Esophagus muscularis mucosa (tissue), 4 donors: ENCODE measurements around the gene KCNS1. TPM values are rescaled to one million over a fixed set of nuclear protein-coding genes. Genes with fewer than 3 reads are reported as not detected.

Source experiments
- DNase-seq: peaks from one replicate; pipeline ENCODE4 v3.0.0-alpha.2; 2017; ENCODE audit errors: extremely low spot score
- H3K27ac ChIP-seq, 4 donors: fragments of 200-600 bp; sonication (generic); replicated peaks in 1 of 4; 1 replicate in 3 of 4; 2 replicates in 1 of 4; pipeline ENCODE4 v1.5.1; 2016 to 2019; ENCODE audit warnings: mild to moderate bottlenecking in 1 of 4
- H3K27me3 ChIP-seq, 4 donors: fragments of 200-600 bp; sonication (generic); one replicate each; pipeline versions ENCODE4 v1.5.1 to v1.6.0; 2016 to 2019
- H3K36me3 ChIP-seq, 4 donors: fragments of 200-600 bp; sonication (generic); one replicate each; pipeline ENCODE4 v1.5.1; 2016 to 2019
- H3K4me1 ChIP-seq, 4 donors: fragments of 200-600 bp; sonication (generic); one replicate each; pipeline ENCODE4 v1.5.1; 2016 to 2019
- H3K4me3 ChIP-seq, 4 donors: fragments of 200-600 bp; sonication (generic); 1 replicate in 2 of 4; 2 replicates in 2 of 4; pipeline ENCODE4 v1.5.1; 2016 to 2019; ENCODE audit warnings: mild to moderate bottlenecking in 4 of 4, moderate library complexity in 1 of 4
- H3K9me3 ChIP-seq, 4 donors: fragments of 200-600 bp; sonication (generic); 1 replicate in 3 of 4; 2 replicates in 1 of 4; pipeline ENCODE4 v1.5.1; 2016 to 2019
- CTCF ChIP-seq, 3 experiments: fragments of 200-600 bp in 2 of 3; fragments of 450-650 bp in 1 of 3; sonication (generic) in 2 of 3; IDR thresholded peaks; one replicate each; pipeline ENCODE4 v1.5.1; 2017 to 2019; ENCODE audit warnings: antibody characterized with exemption in 3 of 3, mild to moderate bottlenecking in 2 of 3, moderate library complexity in 1 of 3
- EP300 ChIP-seq: sonication (generic); formaldehyde crosslinking; IDR thresholded peaks from one replicate; pipeline ENCODE4 v1.6.1; 2017; ENCODE audit warnings: antibody characterized with exemption
- POLR2A ChIP-seq: fragments of 450-650 bp; IDR thresholded peaks from one replicate; pipeline ENCODE4 v1.6.1; 2017; ENCODE audit warnings: antibody characterized with exemption, moderate library complexity, mild to moderate bottlenecking, low read depth
- POLR2AphosphoS5 ChIP-seq, 2 donors: sonication (generic); formaldehyde crosslinking; IDR thresholded peaks; one replicate each; pipeline ENCODE4 v1.6.1; 2017; ENCODE audit warnings: antibody characterized with exemption in 2 of 2
- WGBS: methylation state at CpG from one replicate; pipeline ENCODE4 v1.1.5; 2018; 5-methylcytosine and 5-hydroxymethylcytosine counted together
- intact Hi-C: fragments of 100-400 bp; cut with DNase I; formaldehyde crosslinking; loops from one replicate; pipeline ENCODE4 v1.15.1; 2023
- total RNA-seq, 4 donors: library from RNA; depleted of rRNA; stranded (reverse); fragments of >200 nt; gene quantifications; one replicate each; pipeline versions ENCODE4 v1.1.0 to v1.2.1, GENCODE V29; 2016

The KCNS1 gene
- total RNA-seq, 4 donors from 2014 or later = 0.17 TPM; not detected in 3

GRCh38 chr20:45083127-45083526 lies 17.8 kb downstream of the KCNS1 start:
- no peak for DNase-seq
- Histone ChIP-seq H3K27ac (no peak overlapping the region), H3K4me1 (no peaks in the 10 kb centered on the region), H3K36me3 (peaks cover 0 to 52% (median 23%) of the 10 kb centered on the region in 4 donors), H3K27me3 (no peaks in the 10 kb centered on the region), H3K4me3 (no peak overlapping the region), H3K9me3 (peaks cover 0 to 8% (median 3%) of the 10 kb centered on the region in 4 donors)
- intact Hi-C loops = no loop called here
- WGBS = 94% methylated on average over 1 of the region's 1 CpG
- TF ChIP-seq CTCF (IDR thresholded peaks at IDR 0.05) = no peak

GRCh38 chr20:45082468-45082867 lies 18.5 kb downstream of the KCNS1 start:
- DNase-seq = no peak
- Histone ChIP-seq H3K4me1 (no peaks in the 10 kb centered on the region), H3K36me3 (peaks cover 2 to 56% (median 27%) of the 10 kb centered on the region in 4 donors), H3K27ac (no peak overlapping the region), H3K9me3 (peaks cover 0 to 8% (median 3%) of the 10 kb centered on the region in 4 donors), H3K27me3 (no peaks in the 10 kb centered on the region), H3K4me3 (no peak overlapping the region)
- no peak for TF ChIP-seq POLR2AphosphoS5 (IDR thresholded peaks at IDR 0.05)
- TF ChIP-seq CTCF (IDR thresholded peaks at IDR 0.05) = no peak
- no peak for TF ChIP-seq EP300
- no peak for TF ChIP-seq POLR2A
- intact Hi-C loops = no loop called here
- 100% methylated on average over 3 of the region's 3 CpGs for WGBS

- TF ChIP-seq EP300 (no peak), POLR2A (no peak), CTCF (IDR thresholded peaks at IDR 0.05) (no peak), POLR2AphosphoS5 (IDR thresholded peaks at IDR 0.05) (no peak)
- intact Hi-C loops = no loop called here
- DNase-seq = no peak
- Histone ChIP-seq H3K36me3 (peaks cover 16 to 66% (median 42%) of the 10 kb centered on the region in 4 donors), H3K4me1 (no peaks in the 10 kb centered on the region), H3K4me3 (no peak overlapping the region), H3K9me3 (peaks cover 0 to 8% (median 3%) of the 10 kb centered on the region in 4 donors), H3K27ac (no peak overlapping the region), H3K27me3 (no peaks in the 10 kb centered on the region)
- WGBS = 75% methylated on average over 5 of the region's 5 CpGs
Observed at GRCh38 chr20:45080867-45081624, 19.9 kb downstream of the KCNS1 start.

- Histone ChIP-seq H3K9me3 (peaks cover 0 to 7% (median 1%) of the 10 kb centered on the region in 4 donors), H3K27me3 (no peaks in the 10 kb centered on the region), H3K36me3 (peaks cover 30 to 79% (median 54%) of the 10 kb centered on the region in 4 donors), H3K4me1 (no peaks in the 10 kb centered on the region), H3K4me3 (no peak overlapping the region), H3K27ac (no peak overlapping the region)
- WGBS = 93% methylated on average over 3 of the region's 3 CpGs
- TF ChIP-seq CTCF (IDR thresholded peaks at IDR 0.05) (no peak), POLR2A (no peak), EP300 (no peak)
- intact Hi-C loops = no loop called here
- DNase-seq = no peak
Observed at GRCh38 chr20:45077559-45077958, 23.4 kb downstream of the KCNS1 start.

- no peak for DNase-seq
- Histone ChIP-seq H3K27me3 (no peaks in the 10 kb centered on the region), H3K27ac (no peak overlapping the region), H3K4me1 (no peaks in the 10 kb centered on the region), H3K36me3 (peaks cover 30 to 43% (median 33%) of the 10 kb centered on the region in 4 donors), H3K4me3 (no peak overlapping the region), H3K9me3 (no peaks in the 10 kb centered on the region)
- 89% methylated on average over 3 of the region's 3 CpGs for WGBS
- intact Hi-C loops = no loop called here
- no peak for TF ChIP-seq POLR2A
- no peak for TF ChIP-seq CTCF (IDR thresholded peaks at IDR 0.05)
Observed at GRCh38 chr20:45073221-45073620, 27.7 kb downstream of the KCNS1 start.
